Upper lobe of right lung (tissue), 1 donor: ENCODE data around the gene NID1. TPM values are rescaled to one million over a fixed set of nuclear protein-coding genes. Genes with fewer than 3 reads are reported as not detected.

Experiments used
- ATAC-seq: fragments of 200-7000 bp; cut with Tn5 transposase; one replicate; pipeline ENCODE4 v1.9.1; 2020; ENCODE audit warnings: mild to moderate bottlenecking, moderate library complexity
- DNase-seq: peaks from one replicate; pipeline ENCODE4 v3.0.0-alpha.2; 2020
- H3K27ac ChIP-seq: fragments of 200-600 bp; one replicate; pipeline ENCODE4 v1.8.0; 2022
- H3K27me3 ChIP-seq: fragments of 200-600 bp; one replicate; pipeline ENCODE4 v1.8.0; 2022; ENCODE audit warnings: mild to moderate bottlenecking
- H3K36me3 ChIP-seq: fragments of 200-600 bp; one replicate; pipeline ENCODE4 v1.8.0; 2022
- H3K4me1 ChIP-seq: fragments of 200-600 bp; one replicate; pipeline ENCODE4 v1.8.0; 2022
- H3K4me3 ChIP-seq: fragments of 200-600 bp; one replicate; pipeline ENCODE4 v1.8.0; 2022; ENCODE audit warnings: mild to moderate bottlenecking
- H3K9me3 ChIP-seq: fragments of 200-600 bp; one replicate; pipeline ENCODE4 v1.8.0; 2022
- intact Hi-C: fragments of 100-400 bp; cut with DNase I; formaldehyde crosslinking; loops from one replicate; pipeline ENCODE4 v1.11.0; 2022
- total RNA-seq: library from RNA; stranded (reverse); fragmentation: NEBNext Ultra II Directional; extraction: Animal tissue kit (Norgen Biotek cat#: 25700); gene quantifications from one replicate; pipeline ENCODE4 v1.2.1, GENCODE V29; 2021
- TF ChIP-seq, protein P1 (sequence below): fragments of 200-600 bp; IDR thresholded peaks from one replicate; pipeline ENCODE4 v1.8.0; 2022; ENCODE audit warnings: antibody characterized with exemption
- donor health status: DM: no; HTN: yes; CAD: no; lungs with severe emphysema.

The NID1 gene
- total RNA-seq, 1 donor from 2014 or later = 60.5 TPM

DNA sequence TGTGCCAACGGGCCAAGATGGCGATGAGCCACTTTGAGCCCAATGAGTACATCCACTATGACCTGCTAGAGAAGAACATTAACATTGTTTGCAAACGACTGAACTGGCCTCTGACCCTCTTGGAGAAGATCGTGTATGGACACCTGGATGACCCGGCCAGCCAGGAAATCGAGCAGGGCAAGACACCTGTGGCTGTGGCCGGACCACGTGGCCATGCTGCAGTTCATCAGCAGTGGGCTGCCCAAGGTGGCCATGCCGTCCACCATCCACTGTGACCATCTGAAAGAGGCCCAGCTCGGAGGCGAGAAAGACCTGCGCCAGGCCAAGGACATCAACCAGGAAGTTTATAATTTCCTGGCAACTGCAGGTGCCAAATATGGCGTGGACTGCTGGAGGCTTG, 45.2 kb upstream of the NID1 start:
- intact Hi-C loops = no loop called here
- Histone ChIP-seq H3K4me1 (no peaks in the 10 kb centered on the region), H3K36me3 (no peaks in the 10 kb centered on the region), H3K9me3 (no peaks in the 10 kb centered on the region), H3K4me3 (no peak overlapping the region), H3K27me3 (no peaks in the 10 kb centered on the region), H3K27ac (no peak overlapping the region)
- TF ChIP-seq, protein P1, sequence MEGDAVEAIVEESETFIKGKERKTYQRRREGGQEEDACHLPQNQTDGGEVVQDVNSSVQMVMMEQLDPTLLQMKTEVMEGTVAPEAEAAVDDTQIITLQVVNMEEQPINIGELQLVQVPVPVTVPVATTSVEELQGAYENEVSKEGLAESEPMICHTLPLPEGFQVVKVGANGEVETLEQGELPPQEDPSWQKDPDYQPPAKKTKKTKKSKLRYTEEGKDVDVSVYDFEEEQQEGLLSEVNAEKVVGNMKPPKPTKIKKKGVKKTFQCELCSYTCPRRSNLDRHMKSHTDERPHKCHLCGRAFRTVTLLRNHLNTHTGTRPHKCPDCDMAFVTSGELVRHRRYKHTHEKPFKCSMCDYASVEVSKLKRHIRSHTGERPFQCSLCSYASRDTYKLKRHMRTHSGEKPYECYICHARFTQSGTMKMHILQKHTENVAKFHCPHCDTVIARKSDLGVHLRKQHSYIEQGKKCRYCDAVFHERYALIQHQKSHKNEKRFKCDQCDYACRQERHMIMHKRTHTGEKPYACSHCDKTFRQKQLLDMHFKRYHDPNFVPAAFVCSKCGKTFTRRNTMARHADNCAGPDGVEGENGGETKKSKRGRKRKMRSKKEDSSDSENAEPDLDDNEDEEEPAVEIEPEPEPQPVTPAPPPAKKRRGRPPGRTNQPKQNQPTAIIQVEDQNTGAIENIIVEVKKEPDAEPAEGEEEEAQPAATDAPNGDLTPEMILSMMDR = no peak
- ATAC-seq (no peak), DNase-seq (no peak)

DNA sequence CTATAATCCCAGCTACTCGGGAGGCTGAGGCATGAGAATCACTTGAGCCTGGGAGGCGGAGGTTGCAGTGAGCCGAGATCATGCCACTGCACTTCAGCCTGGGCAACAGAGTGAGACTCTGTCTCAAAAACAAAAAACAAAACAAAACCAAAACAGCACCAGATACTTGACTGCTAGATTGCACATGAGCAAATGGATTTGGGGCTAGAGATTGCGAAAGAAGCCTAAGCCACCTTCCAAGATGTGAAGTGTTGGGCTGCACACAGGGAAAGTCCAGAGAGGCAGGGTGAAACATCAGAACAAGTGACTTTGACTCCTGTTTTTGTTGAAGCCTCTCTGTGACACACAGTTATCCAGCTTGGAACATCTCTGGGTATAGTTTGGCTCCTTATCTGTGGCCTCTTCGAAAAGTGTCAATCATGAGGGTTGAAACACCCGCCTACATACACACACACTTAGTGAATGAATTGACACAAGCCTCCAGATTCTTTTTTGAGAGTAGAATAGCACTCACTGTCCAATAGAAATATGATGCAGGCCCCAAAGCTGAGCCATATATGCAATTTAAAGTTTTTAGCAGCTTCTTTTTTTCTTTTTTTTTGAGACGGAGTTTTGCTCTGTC, 43.2 kb upstream of the NID1 start:
- Histone ChIP-seq H3K4me3 (no peak overlapping the region), H3K9me3 (no peaks in the 10 kb centered on the region), H3K4me1 (no peaks in the 10 kb centered on the region), H3K27ac (no peak overlapping the region), H3K36me3 (no peaks in the 10 kb centered on the region), H3K27me3 (no peaks in the 10 kb centered on the region)
- no peak for DNase-seq
- TF ChIP-seq, protein P1 = no peak
- ATAC-seq = no peak
- intact Hi-C loops = loop anchor here (10.0 kb wide), 1 partner anchor 387 kb away; no protein-coding TSS in a partner anchor

DNA sequence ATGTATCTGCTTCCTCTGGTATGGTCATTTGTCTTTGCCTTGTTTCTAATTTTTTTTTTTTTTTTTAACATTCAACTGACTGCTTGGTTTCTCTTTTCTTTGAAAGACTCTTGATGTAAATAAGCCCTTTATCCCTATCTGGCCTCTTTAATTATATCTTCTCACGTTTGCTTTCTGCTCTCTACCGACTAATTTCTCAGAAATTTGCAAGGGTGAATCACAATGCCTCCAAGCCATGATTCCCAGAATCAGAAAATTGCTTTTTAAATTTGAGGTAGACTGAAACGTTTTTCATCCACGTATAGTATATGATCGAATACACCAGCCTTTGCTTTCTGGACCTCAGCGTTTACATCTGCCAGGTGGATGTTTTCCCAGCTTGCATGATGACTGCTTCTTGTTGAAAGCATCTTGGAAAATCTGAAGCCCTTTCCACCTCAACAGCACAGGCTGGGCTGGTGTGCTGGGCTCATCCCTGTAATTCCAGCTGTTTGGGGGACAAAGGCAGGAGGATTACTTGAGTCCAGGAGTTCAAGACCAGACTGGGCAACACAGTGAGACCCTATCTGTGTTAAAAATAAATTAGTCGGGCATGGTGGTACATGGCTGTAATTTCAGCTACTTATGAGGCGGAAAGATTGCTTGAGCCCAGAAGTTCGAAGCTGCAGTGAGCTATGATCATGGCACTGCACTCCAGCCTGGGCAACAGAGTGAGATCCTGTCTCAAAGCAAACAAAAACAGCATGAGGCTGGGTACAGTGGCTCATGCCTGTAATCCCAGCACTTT, 42.4 kb upstream of the NID1 start:
- ATAC-seq (no peak), DNase-seq (no peak)
- H3K27ac ChIP-seq = no peak overlapping the region
- H3K36me3 ChIP-seq = no peaks in the 10 kb centered on the region
- H3K9me3 ChIP-seq = no peaks in the 10 kb centered on the region
- no peak overlapping the region for H3K4me3 ChIP-seq
- TF ChIP-seq, protein P1 = no peak
- intact Hi-C loops = loop anchor here (10.0 kb wide), 1 partner anchor 387 kb away; no protein-coding TSS in a partner anchor
- H3K4me1 ChIP-seq = no peaks in the 10 kb centered on the region
- no peaks in the 10 kb centered on the region for H3K27me3 ChIP-seq

DNA sequence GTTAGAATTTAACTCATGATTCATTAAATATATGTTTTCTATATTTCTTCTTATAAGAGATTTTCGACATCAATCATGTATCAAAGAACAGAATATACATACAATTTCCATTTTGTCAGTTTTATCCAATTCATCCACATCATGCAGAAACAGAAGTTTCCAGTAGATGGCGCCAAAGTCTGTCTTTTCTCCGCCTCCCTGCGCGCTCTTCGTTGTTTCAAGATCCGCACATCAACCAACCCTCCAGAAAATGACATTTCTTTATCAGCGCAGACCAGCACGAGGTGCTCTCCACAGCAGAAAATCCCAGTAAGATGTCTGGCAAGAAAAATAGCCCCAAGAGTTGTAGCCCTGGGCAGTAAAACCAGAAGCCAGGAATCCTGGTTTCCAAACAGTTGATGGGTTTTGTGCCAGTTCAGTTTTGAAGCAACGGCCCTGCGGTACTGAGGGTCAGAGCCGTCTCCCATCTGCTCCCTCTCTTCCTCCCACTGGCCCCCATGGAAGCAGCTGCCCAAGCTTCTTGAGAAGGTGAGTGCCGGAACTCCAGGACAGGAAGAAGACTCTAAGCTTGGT, 38.8 kb upstream of the NID1 start:
- DNase-seq = no peak
- H3K4me1 ChIP-seq = no peaks in the 10 kb centered on the region
- intact Hi-C loops = loop anchor here (10.0 kb wide), 1 partner anchor 391 kb away; no protein-coding TSS in a partner anchor
- no peaks in the 10 kb centered on the region for H3K27me3 ChIP-seq
- no peaks in the 10 kb centered on the region for H3K9me3 ChIP-seq
- no peaks in the 10 kb centered on the region for H3K36me3 ChIP-seq
- H3K4me3 ChIP-seq = no peak overlapping the region
- H3K27ac ChIP-seq = no peak overlapping the region
- TF ChIP-seq, protein P1 = peak; percentile 91
- ATAC-seq = peak; percentile 78

DNA sequence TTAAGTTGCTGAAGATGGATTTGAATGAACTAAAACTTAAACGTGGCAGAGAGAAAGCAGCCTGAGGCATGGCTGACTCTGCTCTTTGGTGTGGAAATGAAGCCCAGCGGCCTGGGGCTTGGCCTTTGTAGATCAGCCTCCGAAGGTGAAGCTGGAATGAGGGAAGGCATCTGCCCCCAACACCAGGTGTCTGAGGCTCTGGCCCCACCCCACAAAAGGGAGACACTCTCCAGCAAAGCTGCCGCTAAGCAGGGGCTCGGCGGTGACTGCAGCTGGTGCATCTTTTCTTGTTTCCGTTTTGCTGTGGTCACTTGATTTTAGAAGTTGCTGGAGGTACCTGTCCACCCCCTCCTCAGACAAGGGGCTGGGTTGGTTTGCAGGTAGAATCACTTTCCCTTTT, 38.2 kb upstream of the NID1 start:
- DNase-seq = no peak
- no peaks in the 10 kb centered on the region for H3K9me3 ChIP-seq
- H3K27me3 ChIP-seq = no peaks in the 10 kb centered on the region
- intact Hi-C loops = loop anchor here (10.0 kb wide), 1 partner anchor 392 kb away; no protein-coding TSS in a partner anchor
- H3K4me1 ChIP-seq = no peaks in the 10 kb centered on the region
- TF ChIP-seq, protein P1 = no peak
- no peak overlapping the region for H3K27ac ChIP-seq
- no peaks in the 10 kb centered on the region for H3K36me3 ChIP-seq
- H3K4me3 ChIP-seq = no peak overlapping the region
- no peak for ATAC-seq
